Measurements from ENCODE around the gene MIA3.

Gene MIA3

GRCh38 chr1:222713091-222713961 lies 95.4 kb downstream of the MIA3 start:
- Histone ChIP-seq H3K36me3 (ENCODE audit: insufficient read depth, insufficient read length, low read length) (peaks cover 51% of the 10 kb centered on the region), H3K4me1 (ENCODE audit: insufficient read depth, insufficient read length) (peaks cover 2% of the 10 kb centered on the region), H3K4me3 (ENCODE audit: insufficient read length, low read depth) (peak overlapping the region; percentile 86), H3K9me3 (ENCODE audit: insufficient read depth, low read length) (no peaks in the 10 kb centered on the region), H3K9ac (ENCODE audit: insufficient read length, low read depth) (peak overlapping the region; percentile 78), H3K27me3 (ENCODE audit: insufficient read depth, insufficient read length) (no peaks in the 10 kb centered on the region)
- TF ChIP-seq ZNF274 (IDR thresholded peaks at IDR 0.05; ENCODE audit: low read depth, low read length) (no peak), SUZ12 (IDR thresholded peaks at IDR 0.05; ENCODE audit: extremely low read depth, insufficient read depth, insufficient read length) (no peak), YY1 (IDR thresholded peaks at IDR 0.05; ENCODE audit: insufficient read depth, insufficient read length) (no peak)
- DNase-seq (ENCODE audit: low read depth, low spot score), result peak; percentile 98

GRCh38 chr1:222716393-222716792 lies 98.5 kb downstream of the MIA3 start:
- DNase-seq (ENCODE audit: low read depth, low spot score), result no peak
- Histone ChIP-seq H3K9ac (ENCODE audit: insufficient read length, low read depth) (no peak overlapping the region), H3K4me3 (ENCODE audit: insufficient read length, low read depth) (no peak overlapping the region), H3K9me3 (ENCODE audit: insufficient read depth, low read length) (no peaks in the 10 kb centered on the region), H3K4me1 (ENCODE audit: insufficient read depth, insufficient read length) (no peaks in the 10 kb centered on the region), H3K36me3 (ENCODE audit: insufficient read depth, insufficient read length, low read length) (peaks cover 63% of the 10 kb centered on the region), H3K27me3 (ENCODE audit: insufficient read depth, insufficient read length) (no peaks in the 10 kb centered on the region)
- no peak for TF ChIP-seq SUZ12 (IDR thresholded peaks at IDR 0.05; ENCODE audit: extremely low read depth, insufficient read depth, insufficient read length)
- TF ChIP-seq ZNF274 (IDR thresholded peaks at IDR 0.05; ENCODE audit: low read depth, low read length), result no peak
- TF ChIP-seq YY1 (IDR thresholded peaks at IDR 0.05; ENCODE audit: insufficient read depth, insufficient read length), result no peak
